NCI-H2171 treated with DMSO at 0.1 percent for 48 hours (cell line): ENCODE results near the gene PPP1R3C.

Source experiments
- DNase-seq: peaks from one replicate; lab custom pipeline; 2025; lab: John Stamatoyannopoulos, UW

The PPP1R3C gene

GRCh38 chr10:91629715-91630549, 2.9 kb downstream of the PPP1R3C start:
- DNase-seq = no peak

- DNase-seq = no peak
These were observed 4.5 kb downstream of the PPP1R3C start for GRCh38 chr10:91628383-91628782.

- no peak for DNase-seq
These were observed 5.3 kb downstream of the PPP1R3C start for GRCh38 chr10:91627344-91628102.

GRCh38 chr10:91626936-91627335, 5.9 kb downstream of the PPP1R3C start:
- no peak for DNase-seq

GRCh38 chr10:91624633-91625032, 8.2 kb downstream of the PPP1R3C start:
- no peak for DNase-seq

GRCh38 chr10:91622601-91623000, 10.3 kb downstream of the PPP1R3C start:
- no peak for DNase-seq

GRCh38 chr10:91621483-91622113, 11.3 kb downstream of the PPP1R3C start:
- DNase-seq = no peak

GRCh38 chr10:91617072-91617609, 15.7 kb downstream of the PPP1R3C start:
- no peak for DNase-seq

- no peak for DNase-seq
These were observed 16.7 kb downstream of the PPP1R3C start for GRCh38 chr10:91616137-91616536.

- no peak for DNase-seq
These were observed 18.6 kb downstream of the PPP1R3C start for GRCh38 chr10:91614225-91614624.

- no peak for DNase-seq
These were observed 19.3 kb downstream of the PPP1R3C start for GRCh38 chr10:91613411-91614187.

GRCh38 chr10:91610919-91611318, 22.0 kb downstream of the PPP1R3C start:
- DNase-seq = no peak

GRCh38 chr10:91610444-91610843, 22.4 kb downstream of the PPP1R3C start:
- DNase-seq = no peak

GRCh38 chr10:91607646-91608403, 25.0 kb downstream of the PPP1R3C start:
- no peak for DNase-seq

GRCh38 chr10:91605968-91606367, 26.9 kb downstream of the PPP1R3C start:
- no peak for DNase-seq

- DNase-seq = no peak
These were observed 28.0 kb downstream of the PPP1R3C start for GRCh38 chr10:91604553-91605534.

- DNase-seq = no peak
These were observed 28.9 kb downstream of the PPP1R3C start for GRCh38 chr10:91603931-91604331.

GRCh38 chr10:91602868-91603568, 29.9 kb downstream of the PPP1R3C start:
- DNase-seq = no peak

GRCh38 chr10:91602449-91602848, 30.4 kb downstream of the PPP1R3C start:
- DNase-seq = no peak
